HG02981 (cell line): ENCODE results near the gene BLTP3B.
A peak's percentile ranks its signal among the peaks of the same experiment; 100 is the strongest.

ENCODE experiments used
- ATAC-seq: cut with Tn5 transposase; IDR thresholded peaks from one replicate; pipeline ENCODE4 v1.9.1; 2021; ENCODE audit warnings: mild to moderate bottlenecking, moderate library complexity; ENCODE audit not compliant: unreplicated experiment

The BLTP3B gene

GRCh38 chr12:100123316-100124095, 19.2 kb downstream of the BLTP3B start:
- ATAC-seq = no peak

- ATAC-seq = no peak
Observed at GRCh38 chr12:100120355-100120754, 22.3 kb downstream of the BLTP3B start.

- no peak for ATAC-seq
Observed at GRCh38 chr12:100115291-100115690, 27.4 kb downstream of the BLTP3B start.

- peak; percentile 67 for ATAC-seq
Observed at GRCh38 chr12:100114574-100114973, 28.1 kb downstream of the BLTP3B start.

GRCh38 chr12:100110276-100110675, 32.4 kb downstream of the BLTP3B start:
- ATAC-seq = no peak

- ATAC-seq = no peak
Observed at GRCh38 chr12:100106861-100107260, 35.8 kb downstream of the BLTP3B start.

GRCh38 chr12:100105661-100106060, 37.0 kb downstream of the BLTP3B start:
- ATAC-seq = no peak

- ATAC-seq = no peak
Observed at GRCh38 chr12:100101000-100101399, 41.7 kb downstream of the BLTP3B start.
